MM.1S (cell line): Measurements from ENCODE around the gene ELF5.

Experiments
- EZH2phosphoT487 ChIP-seq: fragments of 300-600 bp; sonication (generic); IDR thresholded peaks from 2 replicates; pipeline ENCODE4 v1.6.1; 2018; ENCODE audit warnings: antibody characterized with exemption, low read length
- TF ChIP-seq, protein P1 (sequence below): fragments of 300-600 bp; sonication (generic); IDR thresholded peaks from 2 replicates; pipeline ENCODE4 v1.5.1; 2016; ENCODE audit warnings: antibody characterized with exemption, low read length, mixed read lengths

- TF ChIP-seq, protein P1, sequence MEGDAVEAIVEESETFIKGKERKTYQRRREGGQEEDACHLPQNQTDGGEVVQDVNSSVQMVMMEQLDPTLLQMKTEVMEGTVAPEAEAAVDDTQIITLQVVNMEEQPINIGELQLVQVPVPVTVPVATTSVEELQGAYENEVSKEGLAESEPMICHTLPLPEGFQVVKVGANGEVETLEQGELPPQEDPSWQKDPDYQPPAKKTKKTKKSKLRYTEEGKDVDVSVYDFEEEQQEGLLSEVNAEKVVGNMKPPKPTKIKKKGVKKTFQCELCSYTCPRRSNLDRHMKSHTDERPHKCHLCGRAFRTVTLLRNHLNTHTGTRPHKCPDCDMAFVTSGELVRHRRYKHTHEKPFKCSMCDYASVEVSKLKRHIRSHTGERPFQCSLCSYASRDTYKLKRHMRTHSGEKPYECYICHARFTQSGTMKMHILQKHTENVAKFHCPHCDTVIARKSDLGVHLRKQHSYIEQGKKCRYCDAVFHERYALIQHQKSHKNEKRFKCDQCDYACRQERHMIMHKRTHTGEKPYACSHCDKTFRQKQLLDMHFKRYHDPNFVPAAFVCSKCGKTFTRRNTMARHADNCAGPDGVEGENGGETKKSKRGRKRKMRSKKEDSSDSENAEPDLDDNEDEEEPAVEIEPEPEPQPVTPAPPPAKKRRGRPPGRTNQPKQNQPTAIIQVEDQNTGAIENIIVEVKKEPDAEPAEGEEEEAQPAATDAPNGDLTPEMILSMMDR, result no peak
- no peak for TF ChIP-seq EZH2phosphoT487
Measured at GRCh38 chr11:34562976-34563375, 49.4 kb upstream of the ELF5 start.
